Uterus (tissue), 4 donors: Measurements from ENCODE around the gene CSF1R. TPM values are rescaled to one million over a fixed set of nuclear protein-coding genes. Genes with fewer than 3 reads are reported as not detected.

Experiments used
- DNase-seq, 2 donors: peaks; one replicate each; pipeline ENCODE4 v3.0.0-alpha.2; 2019 to 2020
- H3K27ac ChIP-seq, 2 donors: fragments of 200-600 bp; sonication (generic); 1 replicate in 1 of 2; 2 replicates in 1 of 2; pipeline ENCODE4 v1.5.1; 2016 to 2018
- H3K27me3 ChIP-seq, 2 donors: fragments of 200-600 bp; sonication (generic); one replicate each; pipeline ENCODE4 v1.5.1; 2018 to 2019; ENCODE audit warnings: control low read depth in 1 of 2
- H3K36me3 ChIP-seq, 2 donors: fragments of 200-600 bp; sonication (generic); one replicate each; pipeline ENCODE4 v1.5.1; 2019; ENCODE audit warnings: control low read depth in 1 of 2
- H3K4me1 ChIP-seq, 2 donors: fragments of 200-600 bp; sonication (generic); one replicate each; pipeline ENCODE4 v1.5.1; 2018 to 2019; ENCODE audit warnings: control low read depth in 1 of 2
- H3K4me3 ChIP-seq, 2 donors: fragments of 200-600 bp; sonication (generic); 1 replicate in 1 of 2; 2 replicates in 1 of 2; pipeline ENCODE4 v1.5.1; 2018 to 2019; ENCODE audit warnings: mild to moderate bottlenecking in 1 of 2
- H3K9me3 ChIP-seq, 2 donors: fragments of 200-600 bp; sonication (generic); one replicate each; pipeline ENCODE4 v1.5.1; 2019; ENCODE audit warnings: control low read depth in 1 of 2
- POLR2A ChIP-seq, 2 donors: fragments of 450-650 bp; IDR thresholded peaks; one replicate each; pipeline ENCODE4 v1.6.1; 2016; ENCODE audit warnings: antibody characterized with exemption in 2 of 2, mild to moderate bottlenecking in 1 of 2, moderate library complexity in 1 of 2
- intact Hi-C: fragments of 100-400 bp; cut with DNase I; formaldehyde crosslinking; loops from one replicate; pipeline ENCODE4 v1.15.1; 2023; ENCODE audit warnings: low total_unique reads
- total RNA-seq, 4 donors: library from RNA; depleted of rRNA in 3 of 4; stranded (reverse); fragments of >200 nt in 3 of 4; gene quantifications; one replicate each; pipeline versions ENCODE4 v1.1.0 to v1.2.4, GENCODE V29; 2014 to 2023
- TF ChIP-seq, protein P1 (sequence below), 4 experiments: fragments of 200-600 bp in 2 of 4; fragments of 450-650 bp in 2 of 4; sonication (generic) in 2 of 4; IDR thresholded peaks; one replicate each; pipeline ENCODE4 v1.5.1; 2016 to 2019; ENCODE audit warnings: antibody characterized with exemption in 4 of 4, mild to moderate bottlenecking in 2 of 4, moderate library complexity in 1 of 4
- donor health status: DM: yes; HTN: yes; CAD: no.

Gene CSF1R
- total RNA-seq, 4 donors from 2014 or later: 1.0 to 42.9 (median 22.8) TPM

DNA sequence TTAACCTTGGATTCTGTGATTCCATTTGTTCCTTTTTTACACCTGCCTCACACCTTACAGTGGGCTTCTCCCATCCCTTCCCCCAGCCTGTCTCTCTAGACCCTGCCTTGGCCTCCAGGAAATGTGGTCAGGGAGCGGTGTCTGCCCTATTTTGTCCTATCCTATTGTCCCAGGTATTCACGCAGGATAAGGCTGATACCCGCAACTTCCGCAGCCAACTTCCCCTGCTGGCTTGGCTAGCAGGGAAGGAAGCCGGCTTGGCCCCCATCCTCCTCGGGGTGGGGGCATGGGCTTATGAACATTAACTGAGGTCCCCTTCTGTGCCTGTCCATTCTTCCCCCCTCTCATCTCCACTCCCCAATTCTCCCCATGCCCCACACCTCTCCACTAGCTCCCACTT lies 3.5 kb downstream of the CSF1R start:
- no peak overlapping the region for H3K4me3 ChIP-seq
- H3K4me1 ChIP-seq: no peaks in the 10 kb centered on the region
- no peaks in the 10 kb centered on the region for H3K9me3 ChIP-seq
- H3K36me3 ChIP-seq: no peaks in the 10 kb centered on the region
- intact Hi-C loops: no loop called here
- no peak overlapping the region for H3K27ac ChIP-seq
- no peaks in the 10 kb centered on the region for H3K27me3 ChIP-seq
- no peak for TF ChIP-seq POLR2A (IDR thresholded peaks at IDR 0.05)
- TF ChIP-seq, protein P1, sequence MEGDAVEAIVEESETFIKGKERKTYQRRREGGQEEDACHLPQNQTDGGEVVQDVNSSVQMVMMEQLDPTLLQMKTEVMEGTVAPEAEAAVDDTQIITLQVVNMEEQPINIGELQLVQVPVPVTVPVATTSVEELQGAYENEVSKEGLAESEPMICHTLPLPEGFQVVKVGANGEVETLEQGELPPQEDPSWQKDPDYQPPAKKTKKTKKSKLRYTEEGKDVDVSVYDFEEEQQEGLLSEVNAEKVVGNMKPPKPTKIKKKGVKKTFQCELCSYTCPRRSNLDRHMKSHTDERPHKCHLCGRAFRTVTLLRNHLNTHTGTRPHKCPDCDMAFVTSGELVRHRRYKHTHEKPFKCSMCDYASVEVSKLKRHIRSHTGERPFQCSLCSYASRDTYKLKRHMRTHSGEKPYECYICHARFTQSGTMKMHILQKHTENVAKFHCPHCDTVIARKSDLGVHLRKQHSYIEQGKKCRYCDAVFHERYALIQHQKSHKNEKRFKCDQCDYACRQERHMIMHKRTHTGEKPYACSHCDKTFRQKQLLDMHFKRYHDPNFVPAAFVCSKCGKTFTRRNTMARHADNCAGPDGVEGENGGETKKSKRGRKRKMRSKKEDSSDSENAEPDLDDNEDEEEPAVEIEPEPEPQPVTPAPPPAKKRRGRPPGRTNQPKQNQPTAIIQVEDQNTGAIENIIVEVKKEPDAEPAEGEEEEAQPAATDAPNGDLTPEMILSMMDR (IDR thresholded peaks at IDR 0.05): no peak
- DNase-seq: peak in 1 of 2 donors; percentile 6

- Histone ChIP-seq H3K27ac (no peak overlapping the region), H3K36me3 (no peaks in the 10 kb centered on the region), H3K4me1 (no peaks in the 10 kb centered on the region), H3K9me3 (no peaks in the 10 kb centered on the region), H3K27me3 (no peaks in the 10 kb centered on the region), H3K4me3 (no peak overlapping the region)
- DNase-seq: no peak
- intact Hi-C loops: no loop called here
- TF ChIP-seq, protein P1 (IDR thresholded peaks at IDR 0.05): no peak
- TF ChIP-seq POLR2A (IDR thresholded peaks at IDR 0.05): no peak
Observed at GRCh38 chr5:150082374-150082773, 4.0 kb downstream of the CSF1R start.

GRCh38 chr5:150081541-150082283 lies 4.6 kb downstream of the CSF1R start:
- H3K27ac ChIP-seq: no peak overlapping the region
- peak; percentile 11 to 48 for DNase-seq
- no peak overlapping the region for H3K4me3 ChIP-seq

GRCh38 chr5:150080696-150081435 lies 5.5 kb downstream of the CSF1R start:
- Histone ChIP-seq H3K4me1 (no peaks in the 10 kb centered on the region), H3K4me3 (no peak overlapping the region), H3K36me3 (no peaks in the 10 kb centered on the region), H3K27ac (no peak overlapping the region), H3K27me3 (no peaks in the 10 kb centered on the region), H3K9me3 (no peaks in the 10 kb centered on the region)
- intact Hi-C loops: no loop called here
- TF ChIP-seq, protein P1 (IDR thresholded peaks at IDR 0.05): no peak
- TF ChIP-seq POLR2A (IDR thresholded peaks at IDR 0.05): no peak
- DNase-seq: no peak

More at GRCh38 chr5:150081541-150082283, 4.6 kb downstream of the CSF1R start:
- intact Hi-C loops: no loop called here
- Histone ChIP-seq H3K9me3 (no peaks in the 10 kb centered on the region), H3K36me3 (no peaks in the 10 kb centered on the region), H3K4me1 (no peaks in the 10 kb centered on the region), H3K27me3 (no peaks in the 10 kb centered on the region)
- no peak for TF ChIP-seq POLR2A (IDR thresholded peaks at IDR 0.05)
- TF ChIP-seq, protein P1 (IDR thresholded peaks at IDR 0.05): no peak

- H3K27me3 ChIP-seq: no peaks in the 10 kb centered on the region
- intact Hi-C loops: no loop called here
Observed at GRCh38 chr5:150079909-150080461, 6.4 kb downstream of the CSF1R start.

More at GRCh38 chr5:150079909-150080461, 6.4 kb downstream of the CSF1R start:
- H3K4me3 ChIP-seq: no peak overlapping the region
- TF ChIP-seq POLR2A (IDR thresholded peaks at IDR 0.05): no peak
- TF ChIP-seq, protein P1 (IDR thresholded peaks at IDR 0.05): no peak
- no peak overlapping the region for H3K27ac ChIP-seq
- H3K36me3 ChIP-seq: no peaks in the 10 kb centered on the region
- H3K9me3 ChIP-seq: no peaks in the 10 kb centered on the region
- H3K4me1 ChIP-seq: no peaks in the 10 kb centered on the region
- no peak for DNase-seq
